GM12878 (cell line): ENCODE data around the gene SLC35B4. TPM values are rescaled to one million over a fixed set of nuclear protein-coding genes. Genes with fewer than 3 reads are reported as not detected.

ENCODE experiments used
- ATAC-seq: fragments of 200-7000 bp; cut with Tn5 transposase; 3 replicates; pipeline ENCODE4 v1.9.1; 2020; ENCODE audit warnings: mild to moderate bottlenecking, moderate library complexity
- BruUV-seq: library from RNA; stranded (reverse); fragments of 400-500 nt; replicated peaks from 2 replicates; lab custom pipeline; 2021; lab: Mats Ljungman, UMichigan
- CTCF ChIA-PET: fragments of 300-600 bp; sonication (Branson Sonifier 250); formaldehyde crosslinking; extraction: SDS; loops from one replicate; lab custom pipeline; 2021; ENCODE audit warnings: inconsistent platforms; lab: Yijun Ruan, JAX
- POLR2A ChIA-PET: fragments of 350-600 bp; formaldehyde crosslinking; extraction: SDS; loops from one replicate; lab custom pipeline; 2021; ENCODE audit warnings: inconsistent platforms; lab: Charles Lee
- RAD21 ChIA-PET: fragments of 300-600 bp; sonication (Branson Sonifier 250); formaldehyde crosslinking; loops from one replicate; lab custom pipeline; 2023; ENCODE audit warnings: antibody characterized with exemption; ENCODE audit not compliant: unreplicated experiment; lab: Charles Lee
- SMC1A ChIA-PET: fragments of 300-600 bp; sonication (Branson Sonifier 250); formaldehyde crosslinking; loops from one replicate; lab custom pipeline; 2023; ENCODE audit not compliant: unreplicated experiment, uncharacterized antibody; lab: Charles Lee
- DNase-seq: peaks from one replicate; pipeline ENCODE4 v3.0.0-alpha.2; 2011; ENCODE audit warnings: low read depth, low spot score
- FAIRE-seq: peaks from 3 replicates; lab custom pipeline; 2011; peaks lifted over from hg19 to GRCh38; lab: Jason Lieb, UNC
- H2AFZ ChIP-seq: 2 replicates; pipeline ENCODE4 v1.6.0; 2011; ENCODE audit warnings: low read depth, low read length, control low read depth; ENCODE audit not compliant: control insufficient read depth
- H3K27ac ChIP-seq: 2 replicates; pipeline ENCODE4 v1.5.1; 2011; ENCODE audit warnings: control low read depth; ENCODE audit not compliant: control insufficient read depth, insufficient read depth
- H3K27me3 ChIP-seq, 2 experiments: replicated peaks in 1 of 2; 2 replicates each; pipeline versions ENCODE4 v1.6.0 to v1.6.1; 2011; ENCODE audit warnings: low read length in 1 of 2; ENCODE audit not compliant: control insufficient read depth in 2 of 2, insufficient read depth in 2 of 2
- H3K36me3 ChIP-seq, 2 experiments: 2 replicates each; pipeline ENCODE4 v1.5.1; 2011; ENCODE audit warnings: low read length in 1 of 2; ENCODE audit not compliant: control insufficient read depth in 2 of 2, insufficient read depth in 2 of 2
- H3K4me1 ChIP-seq: 2 replicates; pipeline ENCODE4 v1.6.1; 2011; ENCODE audit warnings: mild to moderate bottlenecking, low read length, moderate library complexity, mixed read lengths; ENCODE audit not compliant: control insufficient read depth, insufficient read depth
- H3K4me2 ChIP-seq: 2 replicates; pipeline ENCODE4 v1.6.0; 2011; ENCODE audit warnings: control low read depth; ENCODE audit not compliant: control insufficient read depth, insufficient read depth
- H3K4me3 ChIP-seq: fragments of 200-600 bp; sonication (generic); 2 replicates; pipeline ENCODE4 v1.5.1; 2016
- H3K79me2 ChIP-seq: 2 replicates; pipeline ENCODE4 v1.6.0; 2011; ENCODE audit warnings: low read length; ENCODE audit not compliant: control insufficient read depth, insufficient read depth
- H3K9ac ChIP-seq: 2 replicates; pipeline ENCODE4 v1.8.0; 2011; ENCODE audit warnings: low read length, control low read depth, mixed read lengths; ENCODE audit not compliant: control insufficient read depth, insufficient read depth
- H3K9me3 ChIP-seq: replicated peaks from 3 replicates; pipeline ENCODE4 v1.5.1; 2011; ENCODE audit warnings: mild to moderate bottlenecking, low read length; ENCODE audit not compliant: control insufficient read depth, insufficient read depth
- H4K20me1 ChIP-seq: 2 replicates; pipeline ENCODE4 v1.6.0; 2011; ENCODE audit not compliant: control insufficient read depth, insufficient read depth
- BCL3 ChIP-seq: IDR thresholded peaks from 2 replicates; pipeline ENCODE4 v1.6.1; 2011; ENCODE audit warnings: borderline replicate concordance, low read depth, mild to moderate bottlenecking, moderate library complexity, low read length; ENCODE audit not compliant: insufficient read depth, poor library complexity, severe bottlenecking
- CBX5 ChIP-seq: sonication (generic); IDR thresholded peaks from 2 replicates; pipeline ENCODE4 v1.6.1; 2016; ENCODE audit warnings: low read depth, moderate library complexity, mild to moderate bottlenecking, inconsistent platforms
- CHD1 ChIP-seq: IDR thresholded peaks from 2 replicates; pipeline ENCODE4 v1.6.1; 2012; ENCODE audit warnings: low read depth, low read length, improper control_type of control experiment
- CHD2 ChIP-seq: IDR thresholded peaks from 2 replicates; pipeline ENCODE4 v1.6.1; 2011; ENCODE audit warnings: low read depth, low read length, improper control_type of control experiment, borderline replicate concordance
- IKZF1 ChIP-seq: fragments of 450-650 bp; conservative IDR thresholded peaks from 2 replicates; pipeline ENCODE4 v1.6.1; 2017; ENCODE audit warnings: antibody characterized with exemption, mild to moderate bottlenecking
- MXI1 ChIP-seq: fragments of 150-350 bp; IDR thresholded peaks from 2 replicates; pipeline ENCODE4 v1.6.1; 2011; ENCODE audit warnings: low read depth, mild to moderate bottlenecking, inconsistent platforms, low read length, improper control_type of control experiment
- PAX5 ChIP-seq: IDR thresholded peaks from 2 replicates; pipeline ENCODE4 v1.6.1; 2011; ENCODE audit warnings: low read depth, low read length, borderline replicate concordance
- TAF1 ChIP-seq: IDR thresholded peaks from 2 replicates; pipeline ENCODE4 v1.6.1; 2011; ENCODE audit warnings: mild to moderate bottlenecking, low read depth, low read length, borderline replicate concordance
- ZNF207 ChIP-seq: fragments of 450-650 bp; IDR thresholded peaks from 2 replicates; pipeline ENCODE4 v1.6.1; 2014; ENCODE audit warnings: antibody characterized with exemption, mild to moderate bottlenecking, borderline replicate concordance
- ZNF384 ChIP-seq: IDR thresholded peaks from 2 replicates; pipeline ENCODE4 v1.6.1; 2012; ENCODE audit warnings: low read depth, mild to moderate bottlenecking, low read length, improper control_type of control experiment, borderline replicate concordance
- WGBS: methylation state at CpG from one replicate; pipeline ENCODE4 v1.1.6; 2016; ENCODE audit warnings: low lambda C conversion rate; ENCODE audit not compliant: insufficient replicate concordance, insufficient coverage; ENCODE audit errors: missing lambda C conversion rate; 5-methylcytosine and 5-hydroxymethylcytosine counted together
- in situ Hi-C: fragments of 300-500 bp; cut with MboI; formaldehyde crosslinking; loops from 9 replicates; pipeline ENCODE4 v1.14.3; 2018; ENCODE audit warnings: mixed read lengths
- intact Hi-C: fragments of 100-400 bp; cut with micrococcal nuclease; formaldehyde crosslinking; loops from one replicate; pipeline ENCODE4 v1.14.2; 2022; ENCODE audit not compliant: unreplicated experiment
- polyA plus RNA-seq, 11 experiments: library from polyadenylated mRNA; depleted of rRNA in 4 of 11; unstranded in 6 of 11; stranded (reverse) in 5 of 11; fragments of >200 nt; fragmentation: Nextera tagmentation in 4 of 11; fragmentation: Illumina TruSeq in 1 of 11; extraction: Ambion mirVana in 4 of 11; extraction: Trizol in 1 of 11; gene quantifications; 1 replicate in 1 of 11; 2 replicates in 10 of 11; pipeline versions ENCODE4 v1.2.1 to v1.2.3, GENCODE V29; 2011 to 2016; ENCODE audit warnings: inconsistent platforms in 2 of 11, missing spikeins in 2 of 11, low read depth in 1 of 11
- total RNA-seq, 4 experiments: library from RNA; depleted of rRNA in 3 of 4; stranded (reverse); fragments of >200 nt in 3 of 4; fragmentation: Illumina TruSeq in 1 of 4; extraction: Trizol in 1 of 4; gene quantifications; 2 replicates each; pipeline versions ENCODE4 v1.2.1 to v1.2.3, GENCODE V29; 2013 to 2021
- TF ChIP-seq, protein P1 (sequence below): fragments of 150-350 bp; IDR thresholded peaks from 2 replicates; pipeline ENCODE4 v1.6.1; 2014; ENCODE audit warnings: mild to moderate bottlenecking, low read depth, low read length

SLC35B4 gene
- total and polyA plus RNA-seq, 10 of the 15 experiments (the other 5 are each of a cell fraction or from before 2014, with no cell fraction given) = 3.6 to 23.9 (median 14.0) TPM

- Histone ChIP-seq H3K27me3 (no peaks in the 10 kb centered on the region), H3K36me3 (no peaks in the 10 kb centered on the region), H3K4me2 (peak overlapping the region; percentile 32), H3K27ac (no peak overlapping the region), H4K20me1 (no peaks in the 10 kb centered on the region), H3K4me3 (no peak overlapping the region), H3K79me2 (peaks cover 3% of the 10 kb centered on the region), H3K9me3 (no peaks in the 10 kb centered on the region), H2AFZ (peak overlapping the region; percentile 70), H3K4me1 (no peaks in the 10 kb centered on the region), H3K9ac (no peak overlapping the region)
- POLR2A ChIA-PET = interaction anchor here (1.3 to 2.1 kb wide), 2 partner anchors 24 to 330 kb away, joined by 3 to 10 read pairs; no protein-coding TSS in a partner anchor
- SMC1A ChIA-PET = interaction anchor here (1.1 to 1.8 kb wide), 2 partner anchors 10 to 296 kb away, joined by 3 to 5 read pairs; no protein-coding TSS in a partner anchor
- ATAC-seq (no peak), DNase-seq (no peak), FAIRE-seq (no peak)
- intact Hi-C loops (no loop called here), in situ Hi-C loops (no loop called here)
- 67% methylated on average over 7 of the region's 7 CpGs for WGBS
- CTCF ChIA-PET = interaction anchor here (1.5 to 2.6 kb wide), 6 partner anchors 9 to 176 kb away, joined by 5 to 12 read pairs (median 5); no protein-coding TSS in a partner anchor
- RAD21 ChIA-PET = interaction anchor here (1.1 to 1.9 kb wide), 2 partner anchors 116 to 883 kb away, joined by 3 to 11 read pairs; no protein-coding TSS in a partner anchor
- no TSS peak for BruUV-seq
- no peak for TF ChIP-seq BCL3
- TF ChIP-seq MXI1 = no peak
- TF ChIP-seq ZNF207 = no peak
- no peak for TF ChIP-seq CHD2
- TF ChIP-seq CHD1 = no peak
- TF ChIP-seq TAF1 = no peak
- no peak for TF ChIP-seq ZNF384
- no peak for TF ChIP-seq PAX5
- TF ChIP-seq, protein P1, sequence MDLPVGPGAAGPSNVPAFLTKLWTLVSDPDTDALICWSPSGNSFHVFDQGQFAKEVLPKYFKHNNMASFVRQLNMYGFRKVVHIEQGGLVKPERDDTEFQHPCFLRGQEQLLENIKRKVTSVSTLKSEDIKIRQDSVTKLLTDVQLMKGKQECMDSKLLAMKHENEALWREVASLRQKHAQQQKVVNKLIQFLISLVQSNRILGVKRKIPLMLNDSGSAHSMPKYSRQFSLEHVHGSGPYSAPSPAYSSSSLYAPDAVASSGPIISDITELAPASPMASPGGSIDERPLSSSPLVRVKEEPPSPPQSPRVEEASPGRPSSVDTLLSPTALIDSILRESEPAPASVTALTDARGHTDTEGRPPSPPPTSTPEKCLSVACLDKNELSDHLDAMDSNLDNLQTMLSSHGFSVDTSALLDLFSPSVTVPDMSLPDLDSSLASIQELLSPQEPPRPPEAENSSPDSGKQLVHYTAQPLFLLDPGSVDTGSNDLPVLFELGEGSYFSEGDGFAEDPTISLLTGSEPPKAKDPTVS = no peak
- no peak for TF ChIP-seq CBX5
- no peak for TF ChIP-seq IKZF1
Observed at GRCh38 chr7:134317434-134317833, 704 bp upstream of the SLC35B4 start.
